HepG2 (cell line): ENCODE measurements around the gene ABCC10. TPM values are rescaled to one million over a fixed set of nuclear protein-coding genes. Genes with fewer than 3 reads are reported as not detected.

ENCODE experiments used
- CCAR2 ChIP-seq: fragments of 200-400 bp; formaldehyde crosslinking; optimal IDR thresholded peaks from 2 replicates; pipeline ENCODE3; 2018; ENCODE audit warnings: low read depth, mild to moderate bottlenecking, low read length, moderate library complexity
- ELK4 ChIP-seq: sonication (generic); formaldehyde crosslinking; IDR thresholded peaks from 2 replicates; pipeline ENCODE4 v1.9.0; 2021; ENCODE audit warnings: missing genetic modification reagents, borderline replicate concordance
- IRF9 ChIP-seq: sonication (generic); formaldehyde crosslinking; IDR thresholded peaks from 2 replicates; pipeline ENCODE4 v1.8.0; 2022; ENCODE audit warnings: missing genetic modification reagents, mild to moderate bottlenecking, borderline replicate concordance
- NCOA5 ChIP-seq: sonication (generic); formaldehyde crosslinking; IDR thresholded peaks from 2 replicates; pipeline ENCODE4 v1.4.0; 2020; ENCODE audit warnings: missing genetic modification reagents
- NFYC ChIP-seq: IDR thresholded peaks from 2 replicates; pipeline ENCODE4 v1.6.1; 2016; ENCODE audit warnings: missing genetic modification reagents, missing compliant biosample characterization
- PAXIP1 ChIP-seq: sonication (generic); formaldehyde crosslinking; conservative IDR thresholded peaks from 2 replicates; pipeline ENCODE4 v1.4.0; 2020; ENCODE audit warnings: mild to moderate bottlenecking, missing genetic modification reagents, moderate library complexity
- SMARCE1 ChIP-seq: fragments of 450-650 bp; IDR thresholded peaks from 2 replicates; pipeline ENCODE4 v1.6.1; 2017; ENCODE audit warnings: borderline replicate concordance
- SNAPC5 ChIP-seq: sonication (generic); formaldehyde crosslinking; IDR thresholded peaks from 2 replicates; pipeline ENCODE4 v1.8.1; 2023; ENCODE audit warnings: mild to moderate bottlenecking, missing genetic modification reagents, borderline replicate concordance
- ZBTB10 ChIP-seq: sonication (generic); formaldehyde crosslinking; IDR thresholded peaks from 2 replicates; pipeline ENCODE4 v1.4.0; 2020; ENCODE audit warnings: missing genetic modification reagents, borderline replicate concordance
- ZBTB43 ChIP-seq: sonication (generic); formaldehyde crosslinking; conservative IDR thresholded peaks from 2 replicates; pipeline ENCODE4 v1.4.0; 2020; ENCODE audit warnings: missing genetic modification reagents
- ZFP36 ChIP-seq: fragments of 150-350 bp; IDR thresholded peaks from 2 replicates; pipeline ENCODE4 v1.6.1; 2018; ENCODE audit warnings: borderline replicate concordance, low read length, low read depth; ENCODE audit not compliant: partially characterized antibody
- ZNF264 ChIP-seq: sonication (generic); formaldehyde crosslinking; IDR thresholded peaks from 2 replicates; pipeline ENCODE4 v1.4.0; 2020; ENCODE audit warnings: missing genetic modification reagents
- ZNF280D ChIP-seq: sonication (generic); formaldehyde crosslinking; IDR thresholded peaks from 2 replicates; pipeline ENCODE4 v1.5.1; 2020; ENCODE audit warnings: mild to moderate bottlenecking, missing genetic modification reagents
- ZNF678 ChIP-seq: sonication (generic); formaldehyde crosslinking; IDR thresholded peaks from 2 replicates; pipeline ENCODE4 v1.4.0; 2020; ENCODE audit warnings: mild to moderate bottlenecking, missing genetic modification reagents
- polyA plus RNA-seq, 8 experiments: library from polyadenylated mRNA; depleted of rRNA in 3 of 8; stranded (reverse) in 7 of 8; unstranded in 1 of 8; fragments of >200 nt; fragmentation: Illumina TruSeq in 4 of 8; extraction: Trizol in 4 of 8; gene quantifications; 2 replicates each; pipeline versions ENCODE4 v1.2.1 to v1.2.3, GENCODE V29; 2011 to 2016; ENCODE audit warnings: low read depth in 4 of 8, missing spikeins in 1 of 8, mixed read lengths in 1 of 8; ENCODE audit not compliant: insufficient read depth in 1 of 8
- total RNA-seq, 5 experiments: library from RNA; depleted of rRNA; stranded (reverse); fragments of >200 nt; fragmentation: Illumina TruSeq; extraction: Trizol; gene quantifications; 2 replicates each; pipeline ENCODE4 v1.2.3, GENCODE V29; 2016; ENCODE audit warnings: low read depth in 1 of 5

ABCC10 gene
- total and polyA plus RNA-seq, 2 of the 13 experiments (the other 11 are each of a cell fraction or from before 2014, with no cell fraction given) = 16.0 to 24.3 TPM

GRCh38 chr6:43427406-43428111 lies at the start of gene ABCC10 (continued):
- no peak for TF ChIP-seq NCOA5 (CRISPR knock-in tag)
- peak; percentile 88; the same call in 1 of the 2 replicates for TF ChIP-seq IRF9 (CRISPR knock-in tag)
- TF ChIP-seq ZBTB43 = peak; percentile 85; the same call in 1 of the 2 replicates
- TF ChIP-seq ZNF280D (CRISPR knock-in tag) = no peak
- TF ChIP-seq PAXIP1 (CRISPR knock-in tag) = peak; percentile 70
- peak; percentile 72; the same call in 1 of the 2 replicates for TF ChIP-seq ELK4
- TF ChIP-seq SMARCE1 = no peak
- peak; percentile 85 for TF ChIP-seq ZNF264 (CRISPR knock-in tag)
- peak; percentile 81; the same call in 1 of the 2 replicates for TF ChIP-seq ZBTB10 (CRISPR knock-in tag)
- TF ChIP-seq SNAPC5 (CRISPR knock-in tag) = no peak
- no peak for TF ChIP-seq ZFP36
- no peak for TF ChIP-seq CCAR2
- TF ChIP-seq NFYC (CRISPR knock-in tag) = no peak
- TF ChIP-seq ZNF678 (CRISPR knock-in tag) = peak; percentile 69; the same call in 1 of the 2 replicates
